VCaP (cell line): ENCODE measurements around the gene SMCHD1.

Experiments used
- H3K27ac ChIP-seq: fragments of 450-650 bp; 2 replicates; pipeline ENCODE4 v1.5.1; 2017
- TF ChIP-seq, protein P1 (sequence below): fragments of 450-650 bp; conservative IDR thresholded peaks from 2 replicates; pipeline ENCODE4 v1.5.1; 2017; ENCODE audit warnings: mild to moderate bottlenecking, moderate library complexity

The SMCHD1 gene

DNA sequence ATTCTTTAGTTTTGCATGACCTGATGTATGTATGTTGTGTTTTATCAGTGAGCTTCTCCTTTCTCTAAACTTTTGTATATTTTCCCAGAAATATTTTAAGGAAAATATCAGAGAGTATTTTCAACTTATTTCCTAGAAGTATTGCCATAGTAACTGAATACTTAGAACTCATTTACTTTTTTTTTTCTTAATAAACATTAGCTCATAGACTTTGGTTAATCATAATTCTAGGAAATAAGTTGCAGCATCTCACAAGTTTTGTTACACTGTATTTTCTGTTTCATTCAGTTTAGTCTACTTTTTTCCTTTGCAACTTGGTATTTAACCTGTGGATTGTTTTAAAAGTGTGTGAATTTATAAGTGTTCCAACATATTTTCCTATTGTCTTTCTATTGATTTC is 27.5 kb downstream of the SMCHD1 start:
- TF ChIP-seq, protein P1, sequence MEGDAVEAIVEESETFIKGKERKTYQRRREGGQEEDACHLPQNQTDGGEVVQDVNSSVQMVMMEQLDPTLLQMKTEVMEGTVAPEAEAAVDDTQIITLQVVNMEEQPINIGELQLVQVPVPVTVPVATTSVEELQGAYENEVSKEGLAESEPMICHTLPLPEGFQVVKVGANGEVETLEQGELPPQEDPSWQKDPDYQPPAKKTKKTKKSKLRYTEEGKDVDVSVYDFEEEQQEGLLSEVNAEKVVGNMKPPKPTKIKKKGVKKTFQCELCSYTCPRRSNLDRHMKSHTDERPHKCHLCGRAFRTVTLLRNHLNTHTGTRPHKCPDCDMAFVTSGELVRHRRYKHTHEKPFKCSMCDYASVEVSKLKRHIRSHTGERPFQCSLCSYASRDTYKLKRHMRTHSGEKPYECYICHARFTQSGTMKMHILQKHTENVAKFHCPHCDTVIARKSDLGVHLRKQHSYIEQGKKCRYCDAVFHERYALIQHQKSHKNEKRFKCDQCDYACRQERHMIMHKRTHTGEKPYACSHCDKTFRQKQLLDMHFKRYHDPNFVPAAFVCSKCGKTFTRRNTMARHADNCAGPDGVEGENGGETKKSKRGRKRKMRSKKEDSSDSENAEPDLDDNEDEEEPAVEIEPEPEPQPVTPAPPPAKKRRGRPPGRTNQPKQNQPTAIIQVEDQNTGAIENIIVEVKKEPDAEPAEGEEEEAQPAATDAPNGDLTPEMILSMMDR, result no peak
- H3K27ac ChIP-seq, result no peak overlapping the region

DNA sequence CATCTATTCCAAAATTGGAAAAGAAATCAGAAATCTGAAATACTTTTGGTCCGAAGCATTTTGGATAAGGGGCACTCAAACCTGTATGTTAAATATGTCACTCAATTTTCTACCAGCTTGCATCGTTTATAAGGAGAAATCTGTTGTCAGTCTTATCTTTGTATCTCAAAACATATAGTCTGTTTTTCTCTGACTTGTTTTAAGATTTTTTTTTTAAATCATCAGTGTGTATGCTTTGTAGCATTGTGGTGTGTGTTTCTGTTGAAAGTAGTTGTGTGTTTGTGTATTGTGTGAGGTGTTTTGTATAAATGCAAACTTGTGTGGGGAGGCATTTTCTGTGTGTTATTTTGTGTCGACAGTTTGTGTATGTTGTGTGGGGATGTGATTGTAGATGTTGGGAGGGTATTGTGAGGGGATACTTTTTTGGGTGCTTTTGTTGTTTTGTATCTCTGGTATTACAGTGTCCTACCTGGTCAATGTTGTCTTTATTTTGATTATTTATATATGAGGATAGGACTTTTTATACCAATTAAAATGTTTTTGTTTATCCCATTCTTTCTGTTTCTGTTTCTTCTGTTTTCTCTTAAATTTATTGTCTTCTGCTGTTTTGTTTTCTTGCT is 30.9 kb downstream of the SMCHD1 start:
- H3K27ac ChIP-seq, result no peak overlapping the region
- TF ChIP-seq, protein P1, result no peak

- TF ChIP-seq, protein P1, result no peak
- no peak overlapping the region for H3K27ac ChIP-seq
Measured at GRCh38 chr18:2687390-2688001, 32.0 kb downstream of the SMCHD1 start.

DNA sequence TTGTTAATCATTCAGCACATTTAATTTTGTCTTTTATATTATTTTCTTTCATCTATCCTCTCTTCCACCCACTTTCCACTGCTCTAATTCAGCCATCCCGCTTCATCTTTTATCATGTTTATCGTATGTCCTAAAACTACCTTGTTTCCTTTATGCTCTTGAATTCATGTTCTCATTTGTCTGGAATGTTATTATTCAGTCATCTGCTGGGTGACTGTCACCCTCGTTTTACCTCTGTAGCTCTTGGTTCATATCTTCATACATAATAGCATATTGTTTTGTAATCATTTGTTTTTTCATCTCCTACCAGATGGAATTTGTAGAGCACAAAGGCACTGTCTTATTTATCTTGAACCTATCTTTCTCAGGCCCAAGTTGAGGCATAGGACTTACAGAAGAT is 37.0 kb downstream of the SMCHD1 start:
- TF ChIP-seq, protein P1, result no peak
- no peak overlapping the region for H3K27ac ChIP-seq

DNA sequence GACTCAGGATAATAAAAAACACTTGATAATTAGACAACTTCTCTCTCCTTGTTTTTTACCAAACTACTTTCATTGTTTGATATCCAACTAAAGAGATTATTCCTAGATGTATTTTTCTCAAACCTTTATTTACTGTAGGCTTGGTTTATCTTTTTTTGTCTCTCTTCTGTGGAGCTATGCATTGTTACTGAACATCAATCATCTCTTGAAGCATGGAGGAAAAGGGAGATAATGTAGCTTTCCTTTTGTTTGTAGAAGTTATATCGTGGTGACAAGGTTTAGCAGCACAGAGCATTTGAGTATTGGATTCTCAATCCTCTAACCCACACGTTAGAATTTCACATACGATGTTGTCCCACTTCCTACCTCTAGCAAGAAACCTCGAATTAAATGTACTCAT is 41.7 kb downstream of the SMCHD1 start:
- H3K27ac ChIP-seq, result no peak overlapping the region
- TF ChIP-seq, protein P1, result no peak

DNA sequence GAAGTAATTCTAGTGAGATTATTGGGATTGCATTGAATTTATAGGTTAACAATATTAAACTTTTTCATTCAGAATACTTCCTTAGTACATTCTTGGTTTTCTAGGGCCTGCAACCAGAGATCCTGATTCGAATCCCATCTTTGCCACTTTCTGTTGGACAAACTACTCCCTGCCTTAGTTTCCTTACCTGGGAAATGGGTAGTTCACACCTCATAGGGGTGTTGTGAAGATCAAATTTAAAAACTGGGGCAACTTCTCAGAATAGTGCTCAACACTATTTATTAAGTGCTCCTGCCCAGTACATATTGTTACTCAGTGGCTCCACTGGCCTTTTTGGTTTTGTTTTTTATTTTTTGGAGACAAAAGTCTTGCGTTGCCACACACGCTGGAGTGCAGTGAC is 43.5 kb downstream of the SMCHD1 start:
- no peak overlapping the region for H3K27ac ChIP-seq
- TF ChIP-seq, protein P1, result no peak

DNA sequence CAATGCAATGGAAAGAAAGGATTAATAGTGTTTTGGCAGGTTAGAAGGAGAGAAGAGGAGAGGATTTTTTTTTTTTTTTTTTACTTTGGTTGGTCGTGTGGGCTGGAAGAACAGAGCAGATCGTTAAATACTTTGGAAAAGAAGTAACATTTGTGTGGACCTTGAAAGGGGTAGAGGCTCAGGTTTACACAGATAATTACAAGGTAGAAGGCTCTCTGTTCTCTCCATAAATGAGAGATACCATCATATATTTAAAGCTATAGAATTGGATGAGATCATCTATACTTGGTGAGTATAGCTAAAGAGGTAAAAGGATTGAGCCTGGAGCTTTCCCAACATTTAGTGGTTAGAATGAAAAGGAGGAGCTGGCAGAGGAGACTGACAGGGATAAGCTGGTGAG is 49.0 kb downstream of the SMCHD1 start:
- TF ChIP-seq, protein P1, result no peak
- no peak overlapping the region for H3K27ac ChIP-seq
